Smooth muscle cell (in vitro differentiated cells): ENCODE results near the gene CCDC88C. TPM values are rescaled to one million over a fixed set of nuclear protein-coding genes. Genes with fewer than 3 reads are reported as not detected.

Experiments used
- DNase-seq: peaks from one replicate; lab custom pipeline; 2025; ENCODE audit not compliant: unreplicated experiment; lab: John Stamatoyannopoulos, UW
- H2AFZ ChIP-seq: fragments of 200-600 bp; sonication (generic); 2 replicates; pipeline ENCODE4 v1.6.0; 2016; ENCODE audit warnings: antibody characterized with exemption, low read depth, mild to moderate bottlenecking
- H3F3A ChIP-seq: fragments of 200-600 bp; sonication (generic); 2 replicates; pipeline ENCODE4 v1.6.0; 2017; ENCODE audit warnings: antibody characterized with exemption, low read depth
- H3K27ac ChIP-seq: fragments of 200-600 bp; sonication (generic); 2 replicates; pipeline ENCODE4 v1.5.1; 2016; ENCODE audit warnings: low read depth, mild to moderate bottlenecking
- H3K27me3 ChIP-seq: fragments of 200-600 bp; sonication (generic); 2 replicates; pipeline ENCODE4 v1.6.1; 2016; ENCODE audit warnings: low read depth, mild to moderate bottlenecking
- H3K36me3 ChIP-seq: fragments of 200-600 bp; sonication (generic); 2 replicates; pipeline ENCODE4 v1.5.1; 2016; ENCODE audit warnings: low read depth
- H3K4me1 ChIP-seq: fragments of 200-600 bp; sonication (generic); 2 replicates; pipeline ENCODE4 v1.5.1; 2016; ENCODE audit warnings: low read depth
- H3K4me2 ChIP-seq: fragments of 200-600 bp; sonication (generic); 2 replicates; pipeline ENCODE4 v1.6.0; 2016; ENCODE audit warnings: mild to moderate bottlenecking
- H3K4me3 ChIP-seq: fragments of 200-600 bp; sonication (generic); 2 replicates; pipeline ENCODE4 v1.5.1; 2016; ENCODE audit warnings: mild to moderate bottlenecking
- H3K79me2 ChIP-seq: fragments of 200-600 bp; sonication (generic); 2 replicates; pipeline ENCODE4 v1.6.0; 2016; ENCODE audit warnings: low read depth, mild to moderate bottlenecking
- H3K9ac ChIP-seq: fragments of 200-600 bp; sonication (generic); 2 replicates; pipeline ENCODE4 v1.6.0; 2016; ENCODE audit warnings: low read depth
- H3K9me3 ChIP-seq: fragments of 200-600 bp; sonication (generic); replicated peaks from 2 replicates; pipeline ENCODE4 v1.5.1; 2016; ENCODE audit warnings: low read depth
- H4K20me1 ChIP-seq: fragments of 200-600 bp; sonication (generic); 2 replicates; pipeline ENCODE4 v1.6.0; 2016; ENCODE audit warnings: low read depth
- WGBS: methylation state at CpG from one replicate; pipeline ENCODE4 v1.1.7; 2016; ENCODE audit warnings: low lambda C conversion rate; 5-methylcytosine and 5-hydroxymethylcytosine counted together
- polyA plus RNA-seq: library from polyadenylated mRNA; unstranded; fragments of >200 nt; fragmentation: Nextera tagmentation; extraction: Ambion mirVana; gene quantifications from 2 replicates; pipeline ENCODE4 v1.2.1, GENCODE V29; 2016
- total RNA-seq: library from RNA; depleted of rRNA; stranded (reverse); fragments of >200 nt; gene quantifications from 2 replicates; pipeline ENCODE4 v1.2.3, GENCODE V29; 2014
- TF ChIP-seq, protein P1 (sequence below): fragments of 200-600 bp; sonication (generic); IDR thresholded peaks from 2 replicates; pipeline ENCODE4 v1.5.1; 2017; ENCODE audit warnings: borderline replicate concordance, mild to moderate bottlenecking, antibody characterized with exemption; ENCODE audit not compliant: insufficient read depth, poor library complexity, severe bottlenecking

Gene CCDC88C
- total and polyA plus RNA-seq, 2 experiments from 2014 or later: 1.1 TPM; not detected in 1

DNA sequence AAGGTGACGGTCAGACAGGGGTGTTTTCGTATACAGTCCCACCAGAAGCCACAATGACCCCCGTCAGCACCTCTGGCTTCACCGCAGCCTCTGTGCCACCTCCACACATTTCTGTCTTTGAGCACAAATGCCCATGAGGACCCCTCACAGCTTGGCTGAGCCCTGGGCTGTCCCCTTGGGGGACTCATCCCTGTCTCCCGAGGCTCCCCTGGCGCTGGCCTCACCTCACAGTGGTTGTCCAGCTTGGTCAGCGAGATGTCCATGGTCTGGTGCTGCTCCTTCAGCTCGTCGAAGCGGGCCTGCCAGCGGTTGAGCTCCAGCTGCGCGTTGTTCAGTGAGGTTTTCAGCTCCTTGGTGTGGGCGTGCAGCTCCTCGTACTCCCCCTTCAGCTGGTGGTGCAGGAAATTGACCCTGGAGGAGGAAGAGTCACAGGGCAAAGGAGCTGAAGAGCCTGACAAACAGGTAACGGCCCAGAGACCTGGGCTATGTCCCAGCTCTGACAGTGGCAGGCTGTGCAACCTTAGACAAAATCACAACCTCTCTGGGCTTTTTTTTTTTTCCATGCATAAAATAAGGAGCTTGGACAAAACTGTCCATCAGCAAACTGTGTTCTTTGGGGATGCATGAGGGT lies 120.4 kb downstream of the CCDC88C start:
- H4K20me1 ChIP-seq: no peaks in the 10 kb centered on the region
- H3K79me2 ChIP-seq: no peaks in the 10 kb centered on the region
- H3K4me1 ChIP-seq: no peaks in the 10 kb centered on the region
- no peak overlapping the region for H3K4me3 ChIP-seq
- DNase-seq: no peak
- H3K36me3 ChIP-seq: no peaks in the 10 kb centered on the region
- TF ChIP-seq, protein P1, sequence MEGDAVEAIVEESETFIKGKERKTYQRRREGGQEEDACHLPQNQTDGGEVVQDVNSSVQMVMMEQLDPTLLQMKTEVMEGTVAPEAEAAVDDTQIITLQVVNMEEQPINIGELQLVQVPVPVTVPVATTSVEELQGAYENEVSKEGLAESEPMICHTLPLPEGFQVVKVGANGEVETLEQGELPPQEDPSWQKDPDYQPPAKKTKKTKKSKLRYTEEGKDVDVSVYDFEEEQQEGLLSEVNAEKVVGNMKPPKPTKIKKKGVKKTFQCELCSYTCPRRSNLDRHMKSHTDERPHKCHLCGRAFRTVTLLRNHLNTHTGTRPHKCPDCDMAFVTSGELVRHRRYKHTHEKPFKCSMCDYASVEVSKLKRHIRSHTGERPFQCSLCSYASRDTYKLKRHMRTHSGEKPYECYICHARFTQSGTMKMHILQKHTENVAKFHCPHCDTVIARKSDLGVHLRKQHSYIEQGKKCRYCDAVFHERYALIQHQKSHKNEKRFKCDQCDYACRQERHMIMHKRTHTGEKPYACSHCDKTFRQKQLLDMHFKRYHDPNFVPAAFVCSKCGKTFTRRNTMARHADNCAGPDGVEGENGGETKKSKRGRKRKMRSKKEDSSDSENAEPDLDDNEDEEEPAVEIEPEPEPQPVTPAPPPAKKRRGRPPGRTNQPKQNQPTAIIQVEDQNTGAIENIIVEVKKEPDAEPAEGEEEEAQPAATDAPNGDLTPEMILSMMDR: no peak
- no peaks in the 10 kb centered on the region for H3K9me3 ChIP-seq
- no peaks in the 10 kb centered on the region for H3F3A ChIP-seq
- no peak overlapping the region for H2AFZ ChIP-seq
- H3K4me2 ChIP-seq: no peak overlapping the region
- H3K27ac ChIP-seq: no peak overlapping the region
- H3K27me3 ChIP-seq: no peaks in the 10 kb centered on the region
- no peak overlapping the region for H3K9ac ChIP-seq
- 88% methylated on average over 16 of the region's 16 CpGs for WGBS

DNA sequence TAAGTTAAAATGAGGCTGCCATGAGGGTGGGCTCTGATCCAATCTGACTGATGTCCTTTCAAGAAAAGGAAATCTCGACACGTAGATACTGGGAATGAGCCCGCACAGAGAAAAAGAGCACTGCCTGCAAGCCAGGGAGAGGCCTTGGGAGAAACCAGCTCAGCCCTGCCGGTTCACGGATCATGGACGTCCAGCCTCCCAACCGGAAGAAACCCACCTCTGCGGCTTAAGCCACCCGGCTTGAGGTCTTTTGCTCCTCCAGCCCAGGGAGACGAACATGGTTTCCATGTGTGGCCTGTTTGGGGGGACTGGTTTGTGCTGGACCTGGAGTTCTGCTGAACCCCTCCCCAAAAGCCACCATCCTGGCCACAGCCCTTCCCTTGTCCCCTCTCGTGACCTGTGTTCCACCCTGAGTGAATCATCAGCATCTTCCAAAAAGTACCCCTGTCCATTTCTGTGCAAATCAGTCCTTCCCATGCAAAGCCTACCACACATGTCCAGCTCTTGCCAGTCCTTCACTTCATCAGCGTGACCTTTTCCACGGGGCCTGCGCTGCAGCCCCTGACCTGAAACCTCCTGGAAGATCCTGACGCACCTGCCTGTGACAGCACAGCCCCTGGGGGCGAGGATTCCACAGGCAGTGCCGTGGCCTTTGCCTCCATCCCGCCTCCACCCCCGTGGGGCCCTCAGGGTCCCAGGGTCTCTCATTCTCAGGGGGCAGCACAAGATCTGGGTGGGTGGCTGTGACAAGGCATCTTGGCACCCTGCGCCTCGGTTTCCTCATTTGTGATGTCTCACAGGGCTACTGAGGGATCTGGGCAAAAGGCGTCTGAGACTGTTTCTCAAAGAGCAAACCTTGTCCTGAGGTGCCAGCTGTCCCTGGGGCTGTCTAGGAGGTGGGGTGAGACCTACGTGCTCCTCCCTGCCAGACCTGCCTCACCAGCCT lies 121.5 kb downstream of the CCDC88C start:
- Histone ChIP-seq H3K4me2 (no peak overlapping the region), H3K4me1 (no peaks in the 10 kb centered on the region), H3K9me3 (no peaks in the 10 kb centered on the region), H4K20me1 (no peaks in the 10 kb centered on the region), H3K4me3 (no peak overlapping the region), H3K27ac (no peak overlapping the region), H3K79me2 (no peaks in the 10 kb centered on the region), H3K27me3 (no peaks in the 10 kb centered on the region), H3K36me3 (no peaks in the 10 kb centered on the region), H2AFZ (no peak overlapping the region), H3F3A (no peaks in the 10 kb centered on the region), H3K9ac (no peak overlapping the region)
- TF ChIP-seq, protein P1: no peak
- 90% methylated on average over 23 of the region's 23 CpGs for WGBS
- no peak for DNase-seq

DNA sequence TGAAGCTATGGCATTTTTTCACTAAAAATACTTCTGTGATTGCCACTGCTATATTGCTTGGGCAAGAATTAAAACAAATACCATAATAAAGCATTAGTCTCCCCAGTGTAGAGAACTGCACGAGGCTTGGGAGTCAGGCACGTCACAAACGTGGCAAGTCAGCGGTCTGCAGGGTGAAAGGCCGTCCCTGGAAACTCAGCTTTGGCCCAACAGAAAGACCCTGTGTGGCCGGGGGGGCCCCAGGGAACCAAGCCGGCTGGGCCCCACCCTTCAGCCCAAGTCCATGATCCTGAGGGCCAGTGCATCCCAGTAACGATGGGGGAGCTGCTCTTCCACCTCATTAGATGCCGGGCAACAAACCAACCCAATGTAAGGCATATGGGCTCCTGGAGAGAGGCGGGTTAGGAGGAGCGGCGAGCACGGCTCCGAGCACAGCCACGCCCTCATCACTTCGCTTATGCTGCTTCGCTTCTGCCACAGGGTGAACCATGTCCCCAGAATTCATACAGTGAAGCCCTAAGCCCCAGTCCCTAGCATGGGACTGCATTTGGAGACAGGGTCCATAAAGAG lies 122.3 kb downstream of the CCDC88C start:
- Histone ChIP-seq H3K27me3 (no peaks in the 10 kb centered on the region), H4K20me1 (no peaks in the 10 kb centered on the region), H3K4me2 (no peak overlapping the region), H2AFZ (no peak overlapping the region), H3F3A (no peaks in the 10 kb centered on the region), H3K4me3 (no peak overlapping the region), H3K9ac (no peak overlapping the region), H3K36me3 (no peaks in the 10 kb centered on the region), H3K79me2 (no peaks in the 10 kb centered on the region), H3K4me1 (no peaks in the 10 kb centered on the region), H3K9me3 (no peaks in the 10 kb centered on the region), H3K27ac (no peak overlapping the region)
- TF ChIP-seq, protein P1: no peak
- DNase-seq: no peak
- WGBS: 94% methylated on average over 17 of the region's 17 CpGs
